Neural cell (in vitro differentiated cells): ENCODE measurements around the gene GTPBP1. TPM values are rescaled to one million over a fixed set of nuclear protein-coding genes. Genes with fewer than 3 reads are reported as not detected.

Experiments
- H2AFZ ChIP-seq: fragments of 200-600, 300-800 bp; sonication (generic), shearing (Covaris generic); 2 replicates; pipeline ENCODE4 v1.6.0; 2014; ENCODE audit warnings: low read depth, mild to moderate bottlenecking, antibody characterized with exemption, low read length, moderate library complexity
- H3F3A ChIP-seq: fragments of 200-600 bp; shearing (Covaris generic); 2 replicates; pipeline ENCODE4 v1.6.1; 2016; ENCODE audit warnings: mild to moderate bottlenecking, moderate library complexity, mixed read lengths, antibody characterized with exemption, low read length; ENCODE audit not compliant: insufficient read depth, poor library complexity, severe bottlenecking
- H3K27ac ChIP-seq: fragments of 200-600, 300-800 bp; sonication (generic), shearing (Covaris generic); 2 replicates; pipeline ENCODE4 v1.5.1; 2014; ENCODE audit warnings: mild to moderate bottlenecking, low read length, moderate library complexity
- H3K27me3 ChIP-seq: fragments of 300-800, 200-600 bp; sonication (generic), shearing (Covaris generic); 2 replicates; pipeline ENCODE4 v1.6.0; 2014; ENCODE audit warnings: mild to moderate bottlenecking, low read depth, low read length, moderate library complexity; ENCODE audit not compliant: insufficient read depth
- H3K36me3 ChIP-seq: fragments of 300-800, 200-600 bp; sonication (generic), shearing (Covaris generic); 2 replicates; pipeline ENCODE4 v1.5.1; 2014; ENCODE audit warnings: mild to moderate bottlenecking, antibody characterized with exemption, low read length, moderate library complexity; ENCODE audit not compliant: insufficient read depth
- H3K4me2 ChIP-seq: fragments of 300-800, 200-600 bp; sonication (generic), shearing (Covaris generic); 2 replicates; pipeline ENCODE4 v1.6.0; 2014; ENCODE audit warnings: mild to moderate bottlenecking, low read length
- H3K4me3 ChIP-seq: fragments of 300-800, 200-600 bp; sonication (generic), shearing (Covaris generic); 2 replicates; pipeline ENCODE4 v1.5.1; 2014; ENCODE audit warnings: mild to moderate bottlenecking, low read length, moderate library complexity
- H3K79me2 ChIP-seq: fragments of 200-600 bp; shearing (Covaris generic); replicated peaks from 2 replicates; pipeline ENCODE4 v1.6.0; 2014; ENCODE audit warnings: mild to moderate bottlenecking, low read length, moderate library complexity; ENCODE audit not compliant: insufficient read depth
- H3K9ac ChIP-seq: fragments of 300-800, 200-600 bp; sonication (generic), shearing (Covaris generic); 2 replicates; pipeline ENCODE4 v1.6.1; 2016; ENCODE audit warnings: mild to moderate bottlenecking, low read length, mixed read lengths
- H3K9me2 ChIP-seq: fragments of 200-600 bp; shearing (Covaris generic); 2 replicates; pipeline ENCODE4 v1.6.1; 2016; ENCODE audit warnings: mild to moderate bottlenecking, low read length, mixed read lengths; ENCODE audit not compliant: insufficient read depth
- H3K9me3 ChIP-seq: fragments of 200-600, 300-800 bp; sonication (generic), shearing (Covaris generic); 2 replicates; pipeline ENCODE4 v1.6.1; 2016; ENCODE audit warnings: mild to moderate bottlenecking, mixed run types, low read length, moderate library complexity, mixed read lengths
- H4K20me1 ChIP-seq: fragments of 200-600 bp; shearing (Covaris generic); 2 replicates; pipeline ENCODE4 v1.6.1; 2016; ENCODE audit warnings: mild to moderate bottlenecking, mixed run types; ENCODE audit not compliant: insufficient read depth
- CTCF ChIP-seq: fragments of 450-650 bp; IDR thresholded peaks from 2 replicates; pipeline ENCODE4 v1.5.1; 2014; ENCODE audit warnings: antibody characterized with exemption, mild to moderate bottlenecking, moderate library complexity; ENCODE audit not compliant: poor library complexity, severe bottlenecking
- EP300 ChIP-seq: fragments of 450-650 bp; conservative IDR thresholded peaks from 2 replicates; pipeline ENCODE4 v1.6.1; 2014; ENCODE audit warnings: antibody characterized with exemption, mild to moderate bottlenecking, moderate library complexity; ENCODE audit not compliant: poor library complexity, severe bottlenecking
- EZH2 ChIP-seq: fragments of 200-600, 300-800 bp; shearing (Covaris generic), sonication (generic); IDR thresholded peaks from 2 replicates; pipeline ENCODE4 v1.6.1; 2014; ENCODE audit warnings: antibody characterized with exemption, low read length, borderline replicate concordance, mild to moderate bottlenecking; ENCODE audit not compliant: insufficient read depth, poor library complexity, severe bottlenecking
- MXI1 ChIP-seq: fragments of 450-650 bp; conservative IDR thresholded peaks from 2 replicates; pipeline ENCODE4 v1.6.1; 2014; ENCODE audit warnings: antibody characterized with exemption, mild to moderate bottlenecking; ENCODE audit not compliant: poor library complexity, severe bottlenecking
- POLR2AphosphoS5 ChIP-seq: IDR thresholded peaks from 2 replicates; pipeline ENCODE4 v1.6.1; 2012
- RAD21 ChIP-seq: fragments of 450-650 bp; conservative IDR thresholded peaks from 2 replicates; pipeline ENCODE4 v1.6.1; 2014; ENCODE audit warnings: antibody characterized with exemption, mild to moderate bottlenecking, moderate library complexity
- REST ChIP-seq: IDR thresholded peaks from 2 replicates; pipeline ENCODE4 v1.6.1; 2012; ENCODE audit warnings: borderline replicate concordance
- SMC3 ChIP-seq: fragments of 450-650 bp; conservative IDR thresholded peaks from 2 replicates; pipeline ENCODE4 v1.6.1; 2014; ENCODE audit warnings: antibody characterized with exemption, mild to moderate bottlenecking, moderate library complexity; ENCODE audit not compliant: poor library complexity
- TAF1 ChIP-seq: IDR thresholded peaks from 2 replicates; pipeline ENCODE4 v1.6.1; 2012; ENCODE audit warnings: low read depth
- polyA plus RNA-seq: library from polyadenylated mRNA; depleted of rRNA; stranded (reverse); fragments of >200 nt; gene quantifications from 2 replicates; pipeline ENCODE4 v1.2.3, GENCODE V29; 2014

Gene GTPBP1
- polyA plus RNA-seq, 1 donor from 2014 or later: 31.9 TPM

GRCh38 chr22:38755155-38755910 lies 49.6 kb downstream of the GTPBP1 start:
- no peaks in the 10 kb centered on the region for H3K27me3 ChIP-seq
- no peaks in the 10 kb centered on the region for H3K9me3 ChIP-seq
- no peaks in the 10 kb centered on the region for H4K20me1 ChIP-seq
- TF ChIP-seq TAF1 (no peak), EP300 (no peak), REST (peak; percentile 31), CTCF (no peak), POLR2AphosphoS5 (peak; percentile 1)
- peak overlapping the region; percentile 81 for H3K4me2 ChIP-seq
- H2AFZ ChIP-seq: peak overlapping the region; percentile 27
- peak overlapping the region; percentile 95 for H3K4me3 ChIP-seq
- H3K9ac ChIP-seq: peak overlapping the region; percentile 92
- H3K36me3 ChIP-seq: no peaks in the 10 kb centered on the region
- H3K9me2 ChIP-seq: no peaks in the 10 kb centered on the region
- peaks cover 25% of the 10 kb centered on the region for H3K79me2 ChIP-seq
- no peaks in the 10 kb centered on the region for H3F3A ChIP-seq
- peak overlapping the region; percentile 91 for H3K27ac ChIP-seq

GRCh38 chr22:38755911-38756532 lies 50.3 kb downstream of the GTPBP1 start, which contains the start of gene SUN2:
Gene SUN2, minus strand, starts transcription at chr22:38755998. Its CDS starts 3,370 bp downstream, at chr22:38752628.
- Histone ChIP-seq H4K20me1 (no peaks in the 10 kb centered on the region), H3K9me3 (no peaks in the 10 kb centered on the region), H3K27ac (peak within 1 kb of the TSS; percentile 91), H3K36me3 (no peaks in the 10 kb centered on the region), H3K4me2 (peak within 1 kb of the TSS; percentile 81), H2AFZ (peak within 1 kb of the TSS; percentile 69), H3K27me3 (no peaks in the 10 kb centered on the region), H3K9ac (peak within 1 kb of the TSS; percentile 92), H3K9me2 (no peaks in the 10 kb centered on the region), H3K79me2 (peaks cover 25% of the 10 kb centered on the region), H3F3A (no peaks in the 10 kb centered on the region), H3K4me3 (peak within 1 kb of the TSS; percentile 95)
- TF ChIP-seq EZH2 (no peak), REST (peak; percentile 6), MXI1 (peak; percentile 76), SMC3 (no peak), EP300 (peak; percentile 82), POLR2AphosphoS5 (peak; percentile 87), RAD21 (no peak), TAF1 (peak; percentile 36)
